ENCODE results near the gene CACNA2D2. TPM values are rescaled to one million over a fixed set of nuclear protein-coding genes. Genes with fewer than 3 reads are reported as not detected.

The CACNA2D2 gene
- total and polyA plus RNA-seq, 2 of the 13 experiments (the other 11 are each of a cell fraction or from before 2014, with no cell fraction given): not detected

DNA sequence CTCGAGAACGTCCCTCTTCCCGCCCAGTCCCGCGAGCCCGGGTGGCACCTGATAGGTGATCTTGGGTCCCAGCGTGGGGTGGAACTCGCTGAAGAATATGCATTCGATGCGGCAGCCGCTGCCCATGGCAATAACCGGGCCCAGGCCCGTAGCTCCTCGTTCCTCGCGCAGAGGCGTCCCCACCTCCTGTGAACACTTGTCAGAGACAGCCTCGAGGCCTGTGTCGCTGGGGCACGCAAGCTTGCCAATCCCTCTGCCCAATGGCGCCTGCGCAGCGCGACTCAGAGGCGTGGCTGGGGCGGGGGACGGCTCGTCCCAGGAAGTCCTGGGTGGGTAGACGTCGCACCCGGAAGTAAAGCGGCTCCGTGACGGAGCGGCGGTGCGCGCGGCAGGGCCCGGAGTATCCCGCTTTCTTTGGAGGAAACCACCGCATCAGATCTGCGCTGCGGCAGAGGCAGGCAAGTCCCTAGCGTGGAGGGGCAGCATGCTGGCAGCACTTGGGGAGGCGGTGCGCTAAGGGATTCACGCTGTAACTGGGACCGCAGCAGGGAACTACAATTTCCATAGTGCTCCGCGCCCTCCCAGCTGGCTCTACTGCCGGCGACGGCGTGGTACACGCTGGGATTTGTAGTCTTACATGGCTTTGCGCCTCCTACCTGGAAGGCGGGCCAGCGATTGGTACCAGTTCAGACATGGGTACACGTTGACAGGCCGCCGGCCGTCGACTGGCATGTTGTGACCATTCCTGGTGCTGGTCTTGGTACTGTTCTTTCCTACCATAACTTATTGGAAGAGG, 152.7 kb downstream of the CACNA2D2 start, which contains the start of the genes CYB561D2 and NPRL2 (continued):
- TF ChIP-seq ZNF576 (CRISPR knock-in tag; IDR thresholded peaks at IDR 0.05) (peak; percentile 97), HNRNPUL1 (IDR thresholded peaks at IDR 0.05; ENCODE audit: low read depth, low read length) (no peak), ZMYM4 (CRISPR knock-in tag; IDR thresholded peaks at IDR 0.05) (peak; percentile 85), ZSCAN21 (CRISPR knock-in tag; IDR thresholded peaks at IDR 0.05; ENCODE audit: borderline replicate concordance) (peak; percentile 90; the same call in 1 of the 2 replicates), KIAA2018 (CRISPR knock-in tag; IDR thresholded peaks at IDR 0.05; ENCODE audit: borderline replicate concordance) (0 out of 2 replicates have a peak, but pooled peaks have one; percentile 39), ZNF569 (CRISPR knock-in tag; IDR thresholded peaks at IDR 0.05; ENCODE audit: borderline replicate concordance) (peak; percentile 73; the same call in 1 of the 2 replicates), MAFF (IDR thresholded peaks at IDR 0.05; ENCODE audit: low read depth, low read length) (no peak), ZNF883 (CRISPR knock-in tag; IDR thresholded peaks at IDR 0.05; ENCODE audit: not compliant biosample characterization) (peak; percentile 94), TCF12 (IDR thresholded peaks at IDR 0.05) (no peak), TCF12 (CRISPR knock-in tag; IDR thresholded peaks at IDR 0.05) (no peak)
- TF ChIP-seq, protein P1, sequence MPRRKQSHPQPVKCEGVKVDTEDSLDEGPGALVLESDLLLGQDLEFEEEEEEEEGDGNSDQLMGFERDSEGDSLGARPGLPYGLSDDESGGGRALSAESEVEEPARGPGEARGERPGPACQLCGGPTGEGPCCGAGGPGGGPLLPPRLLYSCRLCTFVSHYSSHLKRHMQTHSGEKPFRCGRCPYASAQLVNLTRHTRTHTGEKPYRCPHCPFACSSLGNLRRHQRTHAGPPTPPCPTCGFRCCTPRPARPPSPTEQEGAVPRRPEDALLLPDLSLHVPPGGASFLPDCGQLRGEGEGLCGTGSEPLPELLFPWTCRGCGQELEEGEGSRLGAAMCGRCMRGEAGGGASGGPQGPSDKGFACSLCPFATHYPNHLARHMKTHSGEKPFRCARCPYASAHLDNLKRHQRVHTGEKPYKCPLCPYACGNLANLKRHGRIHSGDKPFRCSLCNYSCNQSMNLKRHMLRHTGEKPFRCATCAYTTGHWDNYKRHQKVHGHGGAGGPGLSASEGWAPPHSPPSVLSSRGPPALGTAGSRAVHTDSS (CRISPR knock-in tag; conservative IDR thresholded peaks at IDR 0.05): peak; percentile 26; the same call in 1 of the 2 replicates
- TF ChIP-seq, protein P2, sequence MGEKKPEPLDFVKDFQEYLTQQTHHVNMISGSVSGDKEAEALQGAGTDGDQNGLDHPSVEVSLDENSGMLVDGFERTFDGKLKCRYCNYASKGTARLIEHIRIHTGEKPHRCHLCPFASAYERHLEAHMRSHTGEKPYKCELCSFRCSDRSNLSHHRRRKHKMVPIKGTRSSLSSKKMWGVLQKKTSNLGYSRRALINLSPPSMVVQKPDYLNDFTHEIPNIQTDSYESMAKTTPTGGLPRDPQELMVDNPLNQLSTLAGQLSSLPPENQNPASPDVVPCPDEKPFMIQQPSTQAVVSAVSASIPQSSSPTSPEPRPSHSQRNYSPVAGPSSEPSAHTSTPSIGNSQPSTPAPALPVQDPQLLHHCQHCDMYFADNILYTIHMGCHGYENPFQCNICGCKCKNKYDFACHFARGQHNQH (CRISPR knock-in tag; IDR thresholded peaks at IDR 0.05): no peak; the same call in 1 of the 2 replicates
- TF ChIP-seq, protein P3, sequence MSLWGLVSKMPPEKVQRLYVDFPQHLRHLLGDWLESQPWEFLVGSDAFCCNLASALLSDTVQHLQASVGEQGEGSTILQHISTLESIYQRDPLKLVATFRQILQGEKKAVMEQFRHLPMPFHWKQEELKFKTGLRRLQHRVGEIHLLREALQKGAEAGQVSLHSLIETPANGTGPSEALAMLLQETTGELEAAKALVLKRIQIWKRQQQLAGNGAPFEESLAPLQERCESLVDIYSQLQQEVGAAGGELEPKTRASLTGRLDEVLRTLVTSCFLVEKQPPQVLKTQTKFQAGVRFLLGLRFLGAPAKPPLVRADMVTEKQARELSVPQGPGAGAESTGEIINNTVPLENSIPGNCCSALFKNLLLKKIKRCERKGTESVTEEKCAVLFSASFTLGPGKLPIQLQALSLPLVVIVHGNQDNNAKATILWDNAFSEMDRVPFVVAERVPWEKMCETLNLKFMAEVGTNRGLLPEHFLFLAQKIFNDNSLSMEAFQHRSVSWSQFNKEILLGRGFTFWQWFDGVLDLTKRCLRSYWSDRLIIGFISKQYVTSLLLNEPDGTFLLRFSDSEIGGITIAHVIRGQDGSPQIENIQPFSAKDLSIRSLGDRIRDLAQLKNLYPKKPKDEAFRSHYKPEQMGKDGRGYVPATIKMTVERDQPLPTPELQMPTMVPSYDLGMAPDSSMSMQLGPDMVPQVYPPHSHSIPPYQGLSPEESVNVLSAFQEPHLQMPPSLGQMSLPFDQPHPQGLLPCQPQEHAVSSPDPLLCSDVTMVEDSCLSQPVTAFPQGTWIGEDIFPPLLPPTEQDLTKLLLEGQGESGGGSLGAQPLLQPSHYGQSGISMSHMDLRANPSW (CRISPR knock-in tag; IDR thresholded peaks at IDR 0.05; ENCODE audit: borderline replicate concordance): peak; percentile 86; the same call in 1 of the 2 replicates

Measured in HepG2 (cell line).